SK-N-SH treated with all-trans-retinoic acid at 6 μM for 48 hours (cell line): ENCODE data around the gene C14orf180.

ENCODE experiments used
- ARNTL ChIP-seq: fragments of 450-650 bp; formaldehyde crosslinking; IDR thresholded peaks from 2 replicates; pipeline ENCODE4 v1.5.0; 2020; ENCODE audit warnings: low read depth, mild to moderate bottlenecking, moderate library complexity, borderline replicate concordance
- ISL1 ChIP-seq: fragments of 250-450 bp; sonication (Bioruptor Pico); IDR thresholded peaks from 2 replicates; pipeline ENCODE4 v2.1.2; 2022; ENCODE audit warnings: mild to moderate bottlenecking, moderate library complexity
- OSR1 ChIP-seq: fragments of 250-450 bp; sonication (Bioruptor Pico); IDR thresholded peaks from 2 replicates; pipeline ENCODE4 v1.8.0; 2022; ENCODE audit warnings: moderate library complexity, mild to moderate bottlenecking, inconsistent platforms
- RARB ChIP-seq: fragments of 250-450 bp; sonication (Bioruptor Pico); IDR thresholded peaks from 2 replicates; pipeline ENCODE4 v1.8.0; 2021; ENCODE audit warnings: mild to moderate bottlenecking, moderate library complexity
- SNAI2 ChIP-seq: fragments of 250-450 bp; sonication (Bioruptor Pico); IDR thresholded peaks from 2 replicates; pipeline ENCODE4 v1.5.0; 2020; ENCODE audit warnings: mild to moderate bottlenecking, moderate library complexity
- ZFP3 ChIP-seq: fragments of 250-450 bp; sonication (Bioruptor Pico); IDR thresholded peaks from 2 replicates; pipeline ENCODE4 v1.5.0; 2020; ENCODE audit warnings: mild to moderate bottlenecking, moderate library complexity
- ZFP30 ChIP-seq: fragments of 450-650 bp; formaldehyde crosslinking; IDR thresholded peaks from 2 replicates; pipeline ENCODE4 v1.5.0; 2022; ENCODE audit warnings: mild to moderate bottlenecking, moderate library complexity
- ZNF565 ChIP-seq: fragments of 450-650 bp; formaldehyde crosslinking; conservative IDR thresholded peaks from 2 replicates; pipeline ENCODE4 v1.5.0; 2020; ENCODE audit warnings: low read depth, mild to moderate bottlenecking, moderate library complexity
- ZNF70 ChIP-seq: fragments of 450-650 bp; formaldehyde crosslinking; IDR thresholded peaks from 2 replicates; pipeline ENCODE4 v1.5.0; 2020; ENCODE audit warnings: mild to moderate bottlenecking, moderate library complexity
- TF ChIP-seq, protein P1 (sequence below): fragments of 250-450 bp; sonication (Bioruptor Pico); IDR thresholded peaks from 2 replicates; pipeline ENCODE4 v1.5.1; 2021; ENCODE audit warnings: mild to moderate bottlenecking, moderate library complexity
- TF ChIP-seq, protein P2 (sequence below): fragments of 250-450 bp; sonication (Bioruptor Pico); IDR thresholded peaks from 2 replicates; pipeline ENCODE4 v1.5.0; 2020; ENCODE audit warnings: mild to moderate bottlenecking, moderate library complexity

DNA sequence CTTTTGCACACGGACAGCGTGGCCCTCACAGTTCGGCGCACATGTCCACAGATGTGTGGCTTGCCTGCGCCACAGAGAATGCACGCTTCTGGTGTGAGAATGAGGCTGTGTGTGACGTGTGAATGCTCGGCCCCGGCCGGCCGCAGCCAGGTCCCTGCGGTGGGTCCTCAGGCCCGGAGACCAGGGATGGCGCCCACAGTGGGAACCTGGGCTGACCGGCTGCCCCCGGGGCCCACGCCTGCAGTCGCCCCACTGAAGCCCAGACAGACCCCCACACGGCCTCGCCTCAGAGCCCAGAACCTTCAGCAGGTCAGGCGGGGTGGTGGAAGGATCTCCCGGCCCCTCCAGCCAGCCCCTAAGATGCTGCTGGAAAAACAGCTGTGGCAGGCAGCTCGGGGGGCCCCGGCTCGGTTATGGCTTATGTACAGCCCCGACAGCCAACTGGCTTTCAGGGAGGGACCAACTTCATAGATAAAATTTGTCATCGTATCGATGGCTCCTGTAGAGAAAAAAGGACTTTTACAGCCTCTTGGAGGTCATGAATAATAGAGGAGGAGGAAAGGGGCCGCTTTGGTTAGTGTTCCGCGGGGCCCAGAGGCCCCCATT is 4.5 kb upstream of the C14orf180 start:
- TF ChIP-seq ZNF565 (CRISPR knock-in tag): no peak
- no peak for TF ChIP-seq SNAI2 (CRISPR knock-in tag)
- no peak for TF ChIP-seq RARB (CRISPR knock-in tag)
- TF ChIP-seq ARNTL (CRISPR knock-in tag): no peak
- TF ChIP-seq, protein P1, sequence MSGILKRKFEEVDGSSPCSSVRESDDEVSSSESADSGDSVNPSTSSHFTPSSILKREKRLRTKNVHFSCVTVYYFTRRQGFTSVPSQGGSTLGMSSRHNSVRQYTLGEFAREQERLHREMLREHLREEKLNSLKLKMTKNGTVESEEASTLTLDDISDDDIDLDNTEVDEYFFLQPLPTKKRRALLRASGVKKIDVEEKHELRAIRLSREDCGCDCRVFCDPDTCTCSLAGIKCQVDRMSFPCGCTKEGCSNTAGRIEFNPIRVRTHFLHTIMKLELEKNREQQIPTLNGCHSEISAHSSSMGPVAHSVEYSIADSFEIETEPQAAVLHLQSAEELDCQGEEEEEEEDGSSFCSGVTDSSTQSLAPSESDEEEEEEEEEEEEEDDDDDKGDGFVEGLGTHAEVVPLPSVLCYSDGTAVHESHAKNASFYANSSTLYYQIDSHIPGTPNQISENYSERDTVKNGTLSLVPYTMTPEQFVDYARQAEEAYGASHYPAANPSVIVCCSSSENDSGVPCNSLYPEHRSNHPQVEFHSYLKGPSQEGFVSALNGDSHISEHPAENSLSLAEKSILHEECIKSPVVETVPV (CRISPR knock-in tag): no peak
- TF ChIP-seq OSR1 (CRISPR knock-in tag): no peak
- TF ChIP-seq ISL1 (CRISPR knock-in tag): no peak
- TF ChIP-seq, protein P2, sequence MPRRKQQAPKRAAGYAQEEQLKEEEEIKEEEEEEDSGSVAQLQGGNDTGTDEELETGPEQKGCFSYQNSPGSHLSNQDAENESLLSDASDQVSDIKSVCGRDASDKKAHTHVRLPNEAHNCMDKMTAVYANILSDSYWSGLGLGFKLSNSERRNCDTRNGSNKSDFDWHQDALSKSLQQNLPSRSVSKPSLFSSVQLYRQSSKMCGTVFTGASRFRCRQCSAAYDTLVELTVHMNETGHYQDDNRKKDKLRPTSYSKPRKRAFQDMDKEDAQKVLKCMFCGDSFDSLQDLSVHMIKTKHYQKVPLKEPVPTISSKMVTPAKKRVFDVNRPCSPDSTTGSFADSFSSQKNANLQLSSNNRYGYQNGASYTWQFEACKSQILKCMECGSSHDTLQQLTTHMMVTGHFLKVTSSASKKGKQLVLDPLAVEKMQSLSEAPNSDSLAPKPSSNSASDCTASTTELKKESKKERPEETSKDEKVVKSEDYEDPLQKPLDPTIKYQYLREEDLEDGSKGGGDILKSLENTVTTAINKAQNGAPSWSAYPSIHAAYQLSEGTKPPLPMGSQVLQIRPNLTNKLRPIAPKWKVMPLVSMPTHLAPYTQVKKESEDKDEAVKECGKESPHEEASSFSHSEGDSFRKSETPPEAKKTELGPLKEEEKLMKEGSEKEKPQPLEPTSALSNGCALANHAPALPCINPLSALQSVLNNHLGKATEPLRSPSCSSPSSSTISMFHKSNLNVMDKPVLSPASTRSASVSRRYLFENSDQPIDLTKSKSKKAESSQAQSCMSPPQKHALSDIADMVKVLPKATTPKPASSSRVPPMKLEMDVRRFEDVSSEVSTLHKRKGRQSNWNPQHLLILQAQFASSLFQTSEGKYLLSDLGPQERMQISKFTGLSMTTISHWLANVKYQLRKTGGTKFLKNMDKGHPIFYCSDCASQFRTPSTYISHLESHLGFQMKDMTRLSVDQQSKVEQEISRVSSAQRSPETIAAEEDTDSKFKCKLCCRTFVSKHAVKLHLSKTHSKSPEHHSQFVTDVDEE (CRISPR knock-in tag): no peak
- TF ChIP-seq ZFP3 (CRISPR knock-in tag): no peak
- no peak for TF ChIP-seq ZNF70
- no peak for TF ChIP-seq ZFP30
